Forelimb muscle (tissue), 1 donor: ENCODE data around the gene ATXN10. TPM values are rescaled to one million over a fixed set of nuclear protein-coding genes. Genes with fewer than 3 reads are reported as not detected.
A peak's percentile ranks its signal among the peaks of the same experiment; 100 is the strongest.

Experiments
- DNase-seq: peaks from one replicate; pipeline ENCODE4 v3.0.0-alpha.2; 2013; ENCODE audit warnings: low read depth
- polyA plus RNA-seq: library from polyadenylated mRNA; unstranded; fragments of 120-200 nt; gene quantifications from one replicate; pipeline ENCODE4 v1.2.1, GENCODE V29; 2013; ENCODE audit not compliant: insufficient read length

ATXN10 gene
- polyA plus RNA-seq, 1 donor: 170 TPM

DNA sequence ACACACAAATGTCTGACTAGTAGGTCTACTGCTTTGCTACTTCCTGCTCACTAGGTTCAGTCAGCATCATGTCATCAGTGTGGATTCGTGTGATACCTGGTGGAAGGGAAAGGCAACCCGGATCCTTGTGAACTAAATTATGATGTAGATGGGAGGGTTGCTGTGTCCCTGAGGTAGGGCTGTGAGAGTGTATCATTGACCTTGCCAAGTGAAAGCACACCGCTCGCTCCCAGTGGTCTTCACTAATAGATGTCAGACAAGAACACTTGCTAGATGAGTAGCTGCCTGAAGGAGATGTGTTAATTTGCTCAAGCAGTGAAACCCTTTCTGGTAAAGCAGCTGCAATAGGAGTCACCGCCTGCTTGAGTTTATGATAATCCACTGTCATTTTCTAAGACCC, 185.9 kb downstream of the ATXN10 start:
- DNase-seq: no peak

GRCh38 chr22:45859231-45860161, 187.9 kb downstream of the ATXN10 start:
- DNase-seq: no peak

GRCh38 chr22:45860201-45860600, 188.6 kb downstream of the ATXN10 start:
- no peak for DNase-seq

GRCh38 chr22:45861259-45861658, 189.6 kb downstream of the ATXN10 start:
- DNase-seq: no peak

GRCh38 chr22:45863981-45864751, 192.5 kb downstream of the ATXN10 start:
- DNase-seq: peak; percentile 56

DNA sequence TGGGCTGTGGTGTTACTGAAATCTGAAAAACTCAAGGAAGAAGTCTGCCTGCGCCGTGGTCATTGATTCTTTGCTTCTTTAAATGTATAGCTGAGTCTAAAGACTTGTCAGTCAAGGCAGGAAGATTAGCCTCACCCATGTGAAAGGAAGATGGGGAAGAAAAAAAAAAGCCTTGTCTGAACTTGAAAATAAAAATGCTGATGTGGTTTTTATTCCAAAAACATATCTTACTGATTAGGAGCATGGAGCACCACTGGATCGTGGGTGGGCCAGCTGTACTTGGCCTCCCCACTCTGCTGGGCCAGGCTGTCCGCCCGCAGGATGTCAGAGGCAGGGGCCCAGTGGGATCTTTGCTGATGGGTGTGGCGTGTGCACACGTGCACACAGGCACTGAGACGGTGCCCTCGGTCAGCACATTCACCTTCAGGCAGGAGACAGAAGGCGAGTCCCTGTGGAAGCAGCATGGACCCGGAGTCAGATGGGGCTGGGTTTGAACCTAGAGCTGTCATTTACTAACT, 193.4 kb downstream of the ATXN10 start:
- no peak for DNase-seq

DNA sequence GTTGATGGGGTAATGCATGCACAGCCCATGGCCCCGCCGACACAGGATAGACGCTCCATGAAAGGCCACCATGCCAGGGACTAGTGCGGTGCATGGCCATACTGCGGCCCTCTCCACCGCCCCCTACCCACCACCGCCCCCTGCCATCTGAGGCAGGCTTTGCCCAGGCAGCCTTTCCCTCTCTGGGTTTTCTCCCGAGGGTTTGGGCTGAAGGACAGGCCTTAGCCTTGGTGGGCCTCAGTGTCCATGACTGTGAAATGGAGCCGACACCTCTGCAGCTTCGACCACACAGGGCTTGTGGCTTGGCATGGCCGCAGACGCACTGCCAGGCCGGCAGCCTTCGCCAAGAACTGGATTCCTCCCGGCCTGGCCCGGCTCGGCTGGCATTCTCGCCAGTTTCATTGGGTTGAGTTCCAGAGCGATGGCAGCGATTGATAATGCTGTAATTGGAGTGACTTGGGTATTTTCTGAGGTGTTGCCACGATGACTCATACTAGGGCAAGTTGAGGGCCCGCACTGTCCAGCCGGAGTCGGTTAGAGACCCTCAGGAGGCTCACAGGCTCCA, 194.0 kb downstream of the ATXN10 start:
- DNase-seq: no peak

DNA sequence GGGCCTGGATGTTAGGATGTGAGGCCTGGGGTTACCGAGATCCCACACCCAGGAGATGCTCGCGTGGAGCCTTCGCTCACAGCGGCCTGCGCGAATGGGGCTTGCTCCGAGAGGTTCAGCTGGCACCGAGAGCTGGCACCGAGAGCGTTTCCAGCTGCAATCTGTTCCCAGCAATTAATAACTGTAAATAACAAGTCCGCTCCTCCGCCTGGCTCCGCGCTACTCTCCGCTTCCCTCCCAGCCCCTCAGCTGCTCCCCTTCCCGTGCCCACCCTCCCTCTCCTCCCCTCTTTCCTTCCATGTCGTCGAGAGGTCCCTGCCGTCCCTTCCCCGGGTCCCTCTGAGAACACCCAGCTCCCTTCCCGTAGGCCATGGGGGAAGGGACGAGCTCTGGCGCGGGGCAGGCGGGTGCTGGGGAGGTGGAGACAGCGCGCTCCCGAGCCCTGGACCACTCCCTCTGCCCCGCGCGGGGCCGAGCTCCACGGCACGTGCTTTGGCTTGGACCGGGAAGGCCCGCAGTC, 194.6 kb downstream of the ATXN10 start:
- DNase-seq: no peak

DNA sequence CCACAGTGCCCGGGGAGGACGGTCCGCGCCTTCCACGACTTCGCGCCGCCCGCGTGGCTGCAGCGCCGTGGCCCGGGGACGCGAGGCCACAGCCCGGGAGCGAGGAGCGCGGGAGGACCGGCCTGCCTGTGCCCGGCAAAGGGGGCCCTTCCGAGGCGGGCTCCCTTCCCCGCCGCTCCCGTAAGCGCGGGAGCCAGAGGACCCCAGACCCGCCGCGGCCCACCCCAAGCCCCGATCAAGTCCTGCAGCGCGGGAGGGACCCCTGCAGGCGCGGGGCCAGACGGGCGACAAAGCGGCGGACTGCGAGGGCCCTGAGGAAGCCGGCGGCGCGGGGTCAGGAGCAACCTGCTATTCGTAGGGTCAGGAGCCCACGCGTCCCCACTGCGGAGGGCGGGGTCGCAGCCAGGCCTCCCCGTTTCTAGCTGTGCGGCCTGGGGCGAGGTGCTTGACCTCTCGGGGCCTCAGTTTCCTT, 195.0 kb downstream of the ATXN10 start:
- DNase-seq: no peak

DNA sequence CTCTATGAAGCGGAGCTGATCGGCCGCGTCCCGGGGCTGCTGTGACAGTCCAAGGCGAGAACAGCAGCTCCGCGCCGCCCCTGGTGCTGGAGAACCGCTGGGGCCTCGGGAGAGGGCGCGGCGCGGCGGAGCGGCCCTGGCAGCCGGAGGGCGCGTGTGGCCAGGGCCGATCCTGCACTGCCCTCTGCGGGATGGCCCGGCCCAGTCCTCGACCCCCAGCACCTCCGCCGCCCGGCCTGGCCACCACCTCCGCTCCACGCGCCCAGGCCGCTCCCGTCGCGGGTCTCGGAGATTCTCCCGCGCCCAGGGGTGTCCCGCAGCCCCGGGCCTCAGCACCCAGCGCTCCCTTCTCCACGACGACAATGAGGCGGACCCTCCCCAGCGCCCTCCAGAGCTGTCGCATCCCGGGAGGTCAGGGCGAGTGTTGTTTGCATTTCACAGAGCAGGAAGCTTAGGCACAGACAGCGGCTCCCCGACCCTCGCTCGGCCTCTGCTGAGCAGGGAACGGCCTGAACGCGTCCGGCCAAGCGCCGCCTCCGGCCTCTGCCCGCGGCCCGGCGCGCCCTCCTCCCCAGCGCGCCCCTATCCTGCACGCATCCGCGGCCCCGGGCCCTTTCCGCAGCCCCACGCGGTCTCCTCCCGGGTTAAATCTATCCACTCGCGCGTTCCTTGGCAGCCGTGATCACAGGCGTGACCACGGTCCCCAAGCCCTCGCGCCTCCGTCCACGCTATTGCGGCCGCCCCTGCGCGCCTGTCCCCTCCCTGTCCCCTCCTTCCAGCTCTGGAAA, 195.7 kb downstream of the ATXN10 start:
- DNase-seq: no peak

GRCh38 chr22:45867906-45868555, 196.4 kb downstream of the ATXN10 start:
- DNase-seq: no peak

DNA sequence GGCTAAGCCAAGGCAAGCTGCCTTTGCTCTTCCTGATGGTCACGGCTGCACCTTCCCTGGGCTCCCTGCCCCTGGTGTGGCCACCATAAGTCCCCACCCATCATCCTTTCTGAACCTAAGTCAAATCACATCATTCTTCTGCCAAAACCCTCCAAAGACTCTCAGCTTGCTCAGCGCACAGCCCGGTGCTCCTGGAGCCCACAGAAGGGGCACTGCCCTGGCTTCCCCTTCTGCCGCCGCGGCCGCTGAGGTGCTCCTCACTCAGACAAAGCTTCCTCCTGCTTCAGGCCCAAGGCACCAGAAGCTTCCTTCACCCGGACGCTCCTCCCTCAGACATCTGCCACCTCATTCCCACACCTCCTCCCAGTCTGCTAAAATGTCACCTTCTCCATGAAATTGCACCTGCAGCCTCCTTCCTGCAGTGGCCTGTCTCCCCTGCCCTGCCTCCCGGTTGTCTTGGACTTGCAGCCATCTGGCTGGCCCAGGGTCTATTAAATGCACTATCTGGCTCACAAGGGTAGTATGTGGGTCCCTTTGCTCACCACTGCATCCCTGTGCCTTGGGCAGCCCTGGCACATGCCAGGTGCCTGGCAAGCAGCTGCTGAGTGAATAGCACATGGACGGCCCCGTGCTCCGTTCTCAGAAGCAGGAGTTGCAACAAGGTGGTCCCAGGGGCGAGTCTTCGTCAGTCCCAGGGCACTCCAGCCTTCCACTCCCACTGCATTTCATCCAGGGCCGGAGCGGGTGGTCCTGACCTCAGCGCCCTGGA, 197.1 kb downstream of the ATXN10 start:
- DNase-seq: no peak

GRCh38 chr22:45869340-45869847, 197.8 kb downstream of the ATXN10 start:
- DNase-seq: no peak

DNA sequence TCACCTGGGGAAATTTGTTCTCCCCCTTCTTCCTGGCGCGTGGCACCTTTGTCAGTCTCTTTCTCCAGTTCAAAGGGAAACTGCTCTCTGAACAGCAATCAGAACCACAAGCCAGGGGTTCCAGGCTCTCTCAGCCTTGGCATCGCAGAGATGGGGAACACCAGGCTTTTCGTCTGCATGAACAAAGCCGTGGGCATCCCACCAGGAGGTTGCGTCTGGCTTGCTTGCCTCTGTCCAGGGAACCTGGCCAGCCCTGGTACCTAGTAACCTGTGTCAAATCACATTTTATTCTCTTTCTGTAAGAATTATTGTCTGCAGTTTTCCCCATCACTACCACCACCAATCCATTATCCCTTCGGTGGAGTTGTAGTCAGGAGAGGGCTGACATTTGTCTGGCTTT, 198.4 kb downstream of the ATXN10 start:
- no peak for DNase-seq

- DNase-seq: no peak
These were observed 200.1 kb downstream of the ATXN10 start for GRCh38 chr22:45871721-45872120.

DNA sequence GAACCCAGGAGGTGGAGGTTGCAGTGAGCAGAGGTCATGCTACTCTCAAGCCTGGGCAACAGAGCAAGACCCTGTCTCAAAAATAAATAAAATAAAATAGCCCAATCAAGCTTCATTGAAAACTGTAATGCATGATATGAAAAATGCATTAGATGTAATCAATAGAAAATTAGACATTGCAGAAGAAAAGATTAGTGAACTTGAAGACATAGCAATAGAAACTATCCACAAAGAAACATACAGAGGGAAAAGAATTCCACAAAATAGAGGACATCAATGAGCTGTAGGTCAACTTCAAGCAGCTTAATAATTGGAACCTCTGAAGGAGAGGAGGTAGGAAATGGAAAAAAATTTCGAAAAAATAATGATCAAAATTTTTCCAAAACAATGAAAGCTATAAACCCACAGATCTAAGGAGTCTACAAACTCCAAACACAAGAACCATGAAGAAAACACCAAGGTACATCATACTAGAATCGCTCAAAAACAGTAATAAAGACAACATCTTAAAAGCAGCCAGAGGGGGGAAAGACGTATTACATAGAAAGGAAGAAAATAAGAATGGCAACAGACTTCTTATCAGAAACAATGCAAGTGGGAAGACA, 201.1 kb downstream of the ATXN10 start:
- no peak for DNase-seq

DNA sequence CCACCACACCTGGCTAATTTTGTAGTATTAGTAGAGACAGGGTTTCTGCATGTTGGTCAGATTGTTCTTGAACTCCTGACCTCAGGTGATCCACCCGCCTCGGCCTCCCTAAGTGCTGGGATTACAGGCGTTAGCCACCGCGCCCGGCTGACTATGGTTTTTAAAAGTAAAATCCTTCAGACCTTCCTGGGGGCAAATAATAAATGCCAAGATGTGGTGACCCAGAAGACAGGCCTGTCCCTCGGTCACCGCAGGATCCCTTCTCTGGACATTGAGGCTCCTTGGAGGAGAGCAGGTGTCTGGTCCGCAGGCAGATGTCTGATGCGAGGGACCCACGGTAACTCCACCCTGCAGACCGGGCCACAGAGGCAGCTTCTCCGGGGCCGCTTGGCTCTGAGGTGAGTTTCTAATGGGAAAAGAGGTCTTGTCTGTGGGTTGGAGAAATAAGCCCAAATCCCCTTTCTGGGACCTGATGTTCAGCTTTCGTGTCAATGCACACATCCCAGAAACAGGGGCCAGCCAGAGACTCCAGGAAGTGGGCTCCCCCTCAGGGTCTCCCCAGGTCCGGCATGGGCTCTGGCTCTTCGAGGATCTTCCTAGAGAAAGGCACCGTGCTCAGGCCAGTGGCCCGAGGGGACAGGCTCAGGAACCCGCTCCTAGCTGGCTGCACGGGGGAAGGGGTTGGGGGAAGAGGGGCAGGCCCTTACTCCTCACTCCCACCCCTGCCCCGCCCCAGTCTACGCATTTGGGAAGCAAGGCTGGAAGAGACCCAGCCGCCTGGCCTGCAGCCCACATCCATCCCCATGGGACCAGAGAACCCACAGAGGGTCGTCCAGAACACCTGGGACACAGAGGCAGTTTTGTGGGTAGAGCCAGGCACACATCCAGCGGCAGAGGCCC, 204.8 kb downstream of the ATXN10 start:
- no peak for DNase-seq

GRCh38 chr22:45877036-45877380, 205.4 kb downstream of the ATXN10 start:
- DNase-seq: no peak
